IPS-20b (cell line): Measurements from ENCODE around the gene EPHA6.
"Not testable (repeated sequence)": the region's sequence is repeated elsewhere in the genome, so short reads cannot be mapped to it uniquely, and the experiment has no call there.

Experiments
- H3K27ac ChIP-seq: one replicate; pipeline ENCODE4 v1.5.1; 2013; ENCODE audit warnings: low read length
- H3K27me3 ChIP-seq: 2 replicates; pipeline ENCODE4 v1.6.1; 2013; ENCODE audit warnings: mild to moderate bottlenecking, low read length, inconsistent platforms; ENCODE audit not compliant: insufficient read depth
- H3K36me3 ChIP-seq: 2 replicates; pipeline ENCODE4 v1.6.1; 2013; ENCODE audit warnings: low read depth, mild to moderate bottlenecking, inconsistent platforms, low read length, moderate library complexity; ENCODE audit not compliant: insufficient read depth
- H3K4me1 ChIP-seq: 2 replicates; pipeline ENCODE4 v1.6.1; 2013; ENCODE audit warnings: mild to moderate bottlenecking, control low read depth, inconsistent platforms, low read length, moderate library complexity; ENCODE audit not compliant: insufficient read depth
- H3K4me3 ChIP-seq: 2 replicates; pipeline ENCODE4 v1.5.1; 2013; ENCODE audit warnings: mild to moderate bottlenecking, low read length, inconsistent platforms
- H3K9ac ChIP-seq: 2 replicates; pipeline ENCODE4 v1.6.1; 2013; ENCODE audit warnings: low read depth, mild to moderate bottlenecking, inconsistent platforms, low read length, moderate library complexity
- H3K9me3 ChIP-seq: 2 replicates; pipeline ENCODE4 v1.6.1; 2013; ENCODE audit warnings: mild to moderate bottlenecking, low read depth, low read length, inconsistent platforms; ENCODE audit not compliant: insufficient read depth

EPHA6 gene

DNA sequence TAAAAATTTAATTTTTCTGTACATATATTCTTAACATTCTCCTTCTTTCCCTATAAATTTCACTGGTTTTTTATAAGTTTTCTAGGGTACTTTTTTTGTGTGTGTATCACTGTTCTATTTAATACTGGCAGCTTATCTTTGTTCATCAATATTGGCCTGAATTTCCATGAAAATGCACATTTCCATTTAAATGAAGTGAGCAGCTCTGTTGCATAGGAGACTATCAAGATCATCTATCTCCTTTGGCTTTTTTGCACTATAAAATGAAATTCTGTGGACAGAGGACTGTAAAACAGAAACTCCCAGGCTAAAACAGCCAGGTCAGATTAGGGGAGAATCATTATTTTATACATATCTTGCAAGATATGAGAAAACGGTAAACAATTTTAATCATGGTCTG is 673.2 kb downstream of the EPHA6 start:
- H3K4me1 ChIP-seq, result no peaks in the 10 kb centered on the region
- no peak overlapping the region for H3K9ac ChIP-seq
- no peak overlapping the region for H3K4me3 ChIP-seq
- H3K9me3 ChIP-seq, result no peaks in the 10 kb centered on the region
- no peaks in the 10 kb centered on the region for H3K27me3 ChIP-seq
- H3K36me3 ChIP-seq, result no peaks in the 10 kb centered on the region
- H3K27ac ChIP-seq, result no peak overlapping the region

DNA sequence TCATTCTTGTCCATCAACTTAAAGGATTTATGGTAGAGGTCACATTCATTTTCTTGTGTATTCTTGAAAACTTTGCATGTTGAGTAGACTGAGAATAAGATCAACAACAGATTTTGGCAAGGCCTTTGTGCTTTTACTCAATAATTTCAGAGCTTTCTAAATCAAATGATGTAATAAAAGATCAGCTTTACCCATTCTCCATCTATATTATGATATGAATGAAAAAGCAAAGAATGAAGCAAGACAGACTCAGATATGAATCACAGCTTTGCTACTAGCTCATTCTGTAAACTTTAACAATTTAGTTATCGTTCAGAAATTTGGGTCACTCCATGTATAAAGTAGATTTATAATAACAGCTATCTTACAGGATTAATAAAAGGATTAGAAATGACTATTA is 674.3 kb downstream of the EPHA6 start:
- Histone ChIP-seq H3K4me3 (no peak overlapping the region), H3K27me3 (no peaks in the 10 kb centered on the region), H3K9ac (no peak overlapping the region), H3K27ac (no peak overlapping the region), H3K9me3 (no peaks in the 10 kb centered on the region), H3K36me3 (no peaks in the 10 kb centered on the region), H3K4me1 (no peaks in the 10 kb centered on the region)

DNA sequence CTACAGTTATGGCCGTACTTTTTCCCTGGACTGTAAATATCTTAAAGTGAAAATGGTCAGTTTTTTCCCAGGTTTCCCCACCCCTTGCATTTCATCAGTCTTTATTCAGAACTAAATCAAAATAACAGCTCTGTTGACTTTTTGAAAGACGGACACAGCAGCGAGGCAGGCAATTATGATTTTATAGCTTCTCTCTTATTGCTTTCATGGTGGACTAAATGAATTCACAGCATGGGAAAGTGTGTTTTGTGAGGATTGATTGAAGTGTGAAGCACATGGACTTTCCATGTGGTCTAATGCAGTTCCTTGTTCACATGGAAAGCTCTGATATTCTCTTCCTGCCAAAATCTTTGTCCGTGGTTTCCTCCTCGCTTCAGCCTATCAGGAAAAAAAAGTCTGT is 681.5 kb downstream of the EPHA6 start:
- Histone ChIP-seq H3K4me3 (no peak overlapping the region), H3K9me3 (no peaks in the 10 kb centered on the region; the same call in 1 of the 2 replicates), H3K27ac (no peak overlapping the region), H3K4me1 (no peaks in the 10 kb centered on the region), H3K27me3 (no peaks in the 10 kb centered on the region), H3K9ac (no peak overlapping the region), H3K36me3 (no peaks in the 10 kb centered on the region)

DNA sequence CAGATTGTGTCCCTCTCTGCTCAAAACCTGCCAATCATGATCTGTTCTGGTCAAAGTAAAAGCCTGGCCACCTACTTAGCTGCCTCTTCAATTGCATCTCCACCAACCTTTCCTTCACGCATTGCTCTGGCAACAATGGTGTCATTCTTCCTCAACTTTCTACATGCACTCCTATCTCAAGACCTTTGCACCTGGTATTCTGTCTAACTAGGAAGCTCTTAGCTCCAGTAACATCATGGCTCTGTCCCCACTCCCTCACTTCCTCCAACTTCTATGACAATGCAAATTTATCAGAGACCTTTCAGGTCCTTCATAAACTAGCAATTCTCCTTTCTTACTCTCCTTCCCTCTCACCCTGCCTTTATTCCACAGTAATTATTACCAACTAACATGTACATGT is 682.7 kb downstream of the EPHA6 start:
- Histone ChIP-seq H3K4me1 (no peaks in the 10 kb centered on the region), H3K27me3 (no peaks in the 10 kb centered on the region), H3K4me3 (no peak overlapping the region), H3K9me3 (no peaks in the 10 kb centered on the region; the same call in 1 of the 2 replicates), H3K27ac (no peak overlapping the region), H3K9ac (no peak overlapping the region), H3K36me3 (no peaks in the 10 kb centered on the region)

DNA sequence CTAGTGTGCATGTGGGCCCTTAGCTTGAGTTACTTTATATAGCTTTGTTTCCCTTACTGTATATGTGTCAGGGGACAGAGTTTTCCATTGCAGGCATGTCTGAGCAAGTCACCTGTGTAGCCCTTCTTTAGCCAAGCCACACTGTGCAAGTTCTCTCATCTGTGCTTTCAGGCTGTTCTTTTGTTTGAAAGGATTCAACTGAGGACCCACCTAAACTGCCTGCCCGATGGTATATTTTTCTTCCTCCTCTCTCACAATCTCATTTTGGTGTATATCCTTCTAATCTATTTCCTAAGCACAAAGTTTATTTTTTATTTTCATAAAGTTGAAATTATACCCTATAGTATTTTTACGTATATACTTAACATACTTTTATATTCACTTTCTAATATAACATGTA is 690.1 kb downstream of the EPHA6 start:
- Histone ChIP-seq H3K36me3 (no peaks in the 10 kb centered on the region), H3K4me3 (no peak overlapping the region), H3K4me1 (no peaks in the 10 kb centered on the region), H3K27ac (no peak overlapping the region), H3K9me3 (peaks cover 5% of the 10 kb centered on the region), H3K27me3 (no peaks in the 10 kb centered on the region), H3K9ac (no peak overlapping the region)

DNA sequence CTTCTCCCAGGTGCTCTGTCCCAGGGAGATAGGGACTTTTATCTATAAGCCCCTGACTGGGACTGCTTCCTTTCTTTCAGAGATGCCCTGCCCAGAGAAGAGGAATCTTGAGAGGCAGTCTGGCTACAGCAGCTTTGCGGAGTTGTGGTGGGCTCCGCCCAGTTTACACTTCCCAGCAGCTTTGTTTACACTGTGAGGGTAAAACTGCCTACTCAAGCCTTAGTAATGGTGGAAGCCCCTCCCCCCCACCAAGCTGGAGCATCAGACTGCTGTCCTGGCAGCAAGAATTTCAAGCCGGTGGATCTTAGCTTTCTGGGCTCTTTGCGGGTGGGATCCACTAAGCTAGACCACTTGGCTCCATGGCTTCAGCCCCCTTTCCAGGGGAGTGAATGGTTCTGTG is 696.4 kb downstream of the EPHA6 start:
- Histone ChIP-seq H3K4me3 (no peak overlapping the region), H3K36me3 (no peaks in the 10 kb centered on the region), H3K27ac (no peak overlapping the region), H3K9ac (no peak overlapping the region), H3K27me3 (no peaks in the 10 kb centered on the region), H3K9me3 (no peaks in the 10 kb centered on the region), H3K4me1 (no peaks in the 10 kb centered on the region)

DNA sequence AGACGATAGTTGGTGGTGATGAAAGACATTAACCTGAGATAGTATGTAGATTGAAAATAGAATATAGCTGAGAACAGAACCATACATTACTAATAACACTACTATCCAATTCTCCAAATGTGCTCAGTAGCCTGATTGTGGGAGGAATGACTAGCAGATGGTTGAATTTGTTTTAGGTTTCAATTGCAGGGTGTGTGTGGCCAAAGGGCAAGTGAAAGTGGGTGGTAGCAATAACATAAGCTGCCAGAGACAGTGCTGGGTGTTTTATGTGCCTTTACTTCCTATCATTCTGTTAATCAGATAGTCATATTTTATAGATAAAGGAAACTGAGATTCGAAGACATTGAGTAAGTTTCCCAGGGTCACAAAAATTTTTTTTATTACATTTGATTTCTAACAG is 700.7 kb downstream of the EPHA6 start:
- no peaks in the 10 kb centered on the region for H3K4me1 ChIP-seq
- H3K9ac ChIP-seq, result no peak overlapping the region
- H3K9me3 ChIP-seq, result no peaks in the 10 kb centered on the region
- H3K27ac ChIP-seq, result no peak overlapping the region
- no peaks in the 10 kb centered on the region for H3K36me3 ChIP-seq
- H3K27me3 ChIP-seq, result no peaks in the 10 kb centered on the region
- no peak overlapping the region for H3K4me3 ChIP-seq

DNA sequence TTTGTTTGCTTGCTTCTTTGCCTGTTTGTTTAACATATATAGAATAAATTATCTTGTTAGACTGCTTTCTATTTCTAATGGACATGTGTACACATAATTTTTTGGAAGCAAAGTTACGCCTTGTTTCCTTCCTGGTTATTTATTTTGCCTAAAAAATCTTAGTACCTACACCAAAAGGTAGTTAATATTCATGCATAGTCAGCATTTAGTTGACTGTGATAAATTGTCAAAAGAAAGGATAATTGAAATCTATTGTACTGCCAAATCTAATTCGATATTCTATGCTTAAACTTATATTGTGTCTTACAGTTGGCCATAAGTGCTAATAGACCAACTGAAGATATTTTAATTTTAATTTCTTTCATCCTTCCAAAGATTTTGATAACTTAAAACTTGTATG is 716.3 kb downstream of the EPHA6 start:
- no peaks in the 10 kb centered on the region for H3K36me3 ChIP-seq
- H3K4me1 ChIP-seq, result no peaks in the 10 kb centered on the region
- H3K9ac ChIP-seq, result no peak overlapping the region
- no peaks in the 10 kb centered on the region for H3K27me3 ChIP-seq
- no peak overlapping the region for H3K4me3 ChIP-seq
- no peaks in the 10 kb centered on the region for H3K9me3 ChIP-seq
- no peak overlapping the region for H3K27ac ChIP-seq

DNA sequence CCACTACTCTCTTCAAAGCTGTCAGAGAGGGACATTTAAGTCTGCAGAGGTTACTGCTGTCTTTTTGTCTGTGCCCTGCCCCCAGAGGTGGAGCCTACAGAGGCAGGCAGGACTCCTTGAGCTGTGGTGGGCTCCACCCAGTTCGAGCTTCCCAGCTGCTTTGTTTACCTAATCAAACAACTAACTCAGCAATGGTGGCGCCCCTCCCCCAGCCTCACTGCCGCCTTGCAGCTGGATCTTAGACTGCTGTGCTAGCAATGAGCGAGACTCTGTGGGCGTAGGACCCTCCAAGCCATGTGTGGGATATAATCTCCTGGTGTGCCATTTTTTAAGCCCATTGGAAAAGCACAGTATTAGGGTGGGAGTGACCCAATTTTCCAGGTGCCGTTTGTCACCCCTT is 733.2 kb downstream of the EPHA6 start:
- not testable (repeated sequence) for H3K9me3 ChIP-seq, H3K4me3 ChIP-seq, H3K4me1 ChIP-seq, H3K9ac ChIP-seq, H3K27me3 ChIP-seq, H3K27ac ChIP-seq, H3K36me3 ChIP-seq

DNA sequence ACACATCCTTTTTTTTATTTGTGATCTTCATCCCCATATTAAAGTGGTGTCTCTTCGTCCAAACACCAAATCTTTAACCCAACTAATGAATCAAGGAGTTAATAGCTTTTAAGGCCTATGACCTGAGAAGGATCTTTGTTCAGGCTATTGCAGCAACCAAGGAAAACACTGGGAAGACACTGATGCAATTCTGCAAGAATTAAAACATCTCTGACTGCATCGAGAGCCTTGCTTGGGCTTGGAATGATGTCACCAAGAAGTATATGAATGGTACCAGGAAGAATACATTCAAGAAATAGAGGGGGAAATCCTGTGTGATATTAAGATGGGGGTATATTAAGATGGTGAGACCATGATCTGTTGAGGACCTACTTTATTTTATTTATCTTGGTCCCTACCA is 736.0 kb downstream of the EPHA6 start:
- no peak overlapping the region for H3K4me3 ChIP-seq
- no peak overlapping the region for H3K9ac ChIP-seq
- H3K27me3 ChIP-seq, result no peaks in the 10 kb centered on the region
- H3K4me1 ChIP-seq, result no peaks in the 10 kb centered on the region
- H3K36me3 ChIP-seq, result no peaks in the 10 kb centered on the region
- H3K9me3 ChIP-seq, result peaks cover 7% of the 10 kb centered on the region; the same call in 1 of the 2 replicates
- no peak overlapping the region for H3K27ac ChIP-seq

DNA sequence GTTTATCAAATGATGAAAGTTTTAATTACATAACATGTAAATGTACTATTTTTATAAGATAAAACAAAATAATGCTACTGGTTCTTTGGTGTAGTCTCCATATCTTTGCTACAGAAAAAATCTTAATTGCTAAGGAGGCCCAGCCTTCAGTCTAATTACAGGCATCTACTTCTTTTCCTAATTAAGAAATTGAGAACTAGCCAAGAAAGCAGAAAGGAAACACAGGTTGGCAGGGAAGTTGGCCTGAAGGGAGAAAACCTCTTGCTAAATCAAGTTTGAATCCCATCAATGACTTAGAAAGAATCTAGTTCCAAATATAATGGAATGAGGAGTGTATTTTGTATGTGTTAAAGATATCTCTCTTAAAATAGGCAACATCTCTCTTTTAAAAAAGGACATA is 737.8 kb downstream of the EPHA6 start:
- H3K4me3 ChIP-seq, result no peak overlapping the region
- no peaks in the 10 kb centered on the region for H3K4me1 ChIP-seq

DNA sequence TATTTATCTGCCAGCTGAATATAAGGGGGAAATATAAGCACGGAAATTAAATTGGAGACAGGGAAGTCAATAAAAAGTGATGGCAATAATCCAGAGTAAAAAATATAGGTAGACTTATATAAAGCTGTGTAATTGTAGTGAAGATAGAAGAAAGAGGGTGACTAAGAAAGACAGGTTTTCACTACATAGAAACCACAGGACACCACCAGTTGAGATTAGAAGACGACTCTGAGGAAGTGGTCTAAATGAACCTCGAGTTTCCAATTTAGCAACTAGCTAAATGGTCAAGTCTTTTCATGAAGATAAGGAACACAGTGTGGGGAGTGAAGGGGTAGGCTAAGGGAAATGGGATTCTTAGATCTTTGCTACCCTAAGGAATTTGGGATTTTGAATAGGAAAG is 761.3 kb downstream of the EPHA6 start:
- no peaks in the 10 kb centered on the region for H3K27me3 ChIP-seq
- H3K27ac ChIP-seq, result no peak overlapping the region
- H3K9ac ChIP-seq, result no peak overlapping the region
- H3K4me1 ChIP-seq, result no peaks in the 10 kb centered on the region
- no peaks in the 10 kb centered on the region for H3K36me3 ChIP-seq
- no peak overlapping the region for H3K4me3 ChIP-seq
- H3K9me3 ChIP-seq, result no peaks in the 10 kb centered on the region

More for the DNA sequence above, 737.8 kb downstream of the EPHA6 start:
- H3K9ac ChIP-seq, result no peak overlapping the region
- peaks cover 7% of the 10 kb centered on the region; the same call in 1 of the 2 replicates for H3K9me3 ChIP-seq
- H3K36me3 ChIP-seq, result no peaks in the 10 kb centered on the region
- no peak overlapping the region for H3K27ac ChIP-seq
- no peaks in the 10 kb centered on the region for H3K27me3 ChIP-seq

DNA sequence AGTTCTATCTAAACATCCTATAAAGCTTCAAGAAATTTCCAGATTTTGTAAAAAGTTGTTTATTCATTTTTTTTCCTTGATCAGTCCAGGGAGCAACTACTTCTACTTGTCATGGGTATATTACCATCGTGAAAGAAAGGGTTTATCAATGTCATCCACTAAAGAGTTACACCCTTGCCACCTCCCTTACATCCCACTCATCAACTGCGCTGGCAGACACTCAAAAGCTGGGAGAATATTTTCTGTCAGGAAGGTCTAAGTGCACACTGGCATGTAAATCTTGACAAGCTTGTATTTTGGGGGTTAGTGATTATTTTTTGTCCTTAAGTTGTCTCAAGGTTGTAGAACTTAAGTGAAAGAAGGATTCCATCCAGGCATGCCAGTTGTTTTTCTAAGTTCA is 761.8 kb downstream of the EPHA6 start:
- Histone ChIP-seq H3K9ac (no peak overlapping the region), H3K4me3 (no peak overlapping the region), H3K27me3 (no peaks in the 10 kb centered on the region), H3K27ac (no peak overlapping the region), H3K36me3 (no peaks in the 10 kb centered on the region), H3K9me3 (no peaks in the 10 kb centered on the region), H3K4me1 (no peaks in the 10 kb centered on the region)
